Suprapubic skin (tissue), 4 donors: Measurements from ENCODE around the gene DNM3.

Experiments
- CTCF ChIP-seq, 2 donors: fragments of 200-600 bp in 1 of 2; fragments of 450-650 bp in 1 of 2; sonication (generic) in 1 of 2; IDR thresholded peaks; one replicate each; pipeline ENCODE4 v1.5.1; 2016 to 2019; ENCODE audit warnings: antibody characterized with exemption in 2 of 2, mild to moderate bottlenecking in 1 of 2, moderate library complexity in 1 of 2
- POLR2A ChIP-seq, 2 donors: fragments of 450-650 bp; IDR thresholded peaks; one replicate each; pipeline ENCODE4 v1.6.1; 2017; ENCODE audit warnings: antibody characterized with exemption in 2 of 2, mild to moderate bottlenecking in 2 of 2, moderate library complexity in 2 of 2
- POLR2AphosphoS5 ChIP-seq, 3 donors: sonication (generic); formaldehyde crosslinking; IDR thresholded peaks; one replicate each; pipeline ENCODE4 v1.6.1; 2017; ENCODE audit warnings: antibody characterized with exemption in 3 of 3

DNA sequence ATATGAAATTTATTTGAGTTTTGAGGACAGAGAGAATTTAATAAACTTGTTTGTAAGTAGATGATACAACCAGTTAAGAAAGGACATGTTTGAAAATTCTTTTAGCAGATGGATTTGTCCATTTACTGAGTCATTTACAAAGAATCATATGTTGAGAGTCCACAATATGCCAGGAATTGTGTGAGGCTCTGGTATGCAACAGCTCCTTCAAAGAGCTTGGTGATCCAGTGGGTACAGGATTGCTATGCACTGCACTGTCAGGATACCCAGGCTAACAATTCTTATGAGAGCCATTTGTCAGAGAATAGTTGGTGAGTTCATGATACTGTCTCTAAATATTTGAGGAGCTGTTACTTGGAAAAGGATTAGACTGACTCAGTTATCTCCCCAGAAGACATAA, 11.0 kb downstream of the DNM3 start:
- TF ChIP-seq POLR2AphosphoS5 (IDR thresholded peaks at IDR 0.05) (no peak), CTCF (IDR thresholded peaks at IDR 0.05) (no peak), POLR2A (IDR thresholded peaks at IDR 0.05) (no peak)
